ENCODE results near the gene CYFIP1. TPM values are rescaled to one million over a fixed set of nuclear protein-coding genes. Genes with fewer than 3 reads are reported as not detected.

Gene CYFIP1
- total and polyA plus RNA-seq, 2 donors (not counting 1 experiment from before 2014, with no cell fraction given): 59.4 to 102 TPM

- no peak for DNase-seq (ENCODE audit: low read depth in 2 of 2)
- H4K20me1 ChIP-seq (ENCODE audit: control insufficient read depth, extremely low read depth, insufficient read depth, low read length): no peaks in the 10 kb centered on the region
- H3K9ac ChIP-seq (ENCODE audit: insufficient read depth, low read length): no peak overlapping the region
- H3K9me3 ChIP-seq (ENCODE audit: control insufficient read depth, insufficient read depth, low read depth, low read length): no peaks in the 10 kb centered on the region
- peaks cover 26% of the 10 kb centered on the region for H3K4me1 ChIP-seq (ENCODE audit: control insufficient read depth, extremely low read depth, insufficient read depth, low read length)
- no peak overlapping the region for H3K27ac ChIP-seq (ENCODE audit: insufficient read depth, low read length)
- H3K79me2 ChIP-seq (ENCODE audit: control insufficient read depth, insufficient read depth, low read length): peaks cover 74% of the 10 kb centered on the region
- H3K36me3 ChIP-seq (ENCODE audit: control insufficient read depth, insufficient read depth, low read length): no peaks in the 10 kb centered on the region
- no peak overlapping the region for H2AFZ ChIP-seq (ENCODE audit: low read length)
- no peak overlapping the region for H3K4me3 ChIP-seq (replicated peaks in 1 of 4; ENCODE audit: control extremely low read depth in 1 of 4, insufficient read depth in 1 of 4, low read depth in 3 of 4, low read length in 4 of 4)
- no peak overlapping the region for H3K4me2 ChIP-seq (ENCODE audit: extremely low read depth, insufficient read depth, low read length)
- TF ChIP-seq EZH2 (IDR thresholded peaks at IDR 0.05; ENCODE audit: low read length, missing control alignments): no peak
- TF ChIP-seq CTCF (conservative IDR thresholded peaks at IDR 0.05 in 1 of 2, IDR thresholded peaks at IDR 0.05 in 1 of 2; ENCODE audit: low read depth in 1 of 2, low read length in 2 of 2): no peak
- no peaks in the 10 kb centered on the region for H3K27me3 ChIP-seq (ENCODE audit: control insufficient read depth, insufficient read depth, low read length)
Measured at GRCh38 chr15:22954326-22954725, 25.8 kb downstream of the CYFIP1 start.

- Histone ChIP-seq H4K20me1 (ENCODE audit: control insufficient read depth, extremely low read depth, insufficient read depth, low read length) (no peaks in the 10 kb centered on the region), H3K27me3 (ENCODE audit: control insufficient read depth, insufficient read depth, low read length) (no peaks in the 10 kb centered on the region), H2AFZ (ENCODE audit: low read length) (no peak overlapping the region), H3K9me3 (ENCODE audit: control insufficient read depth, insufficient read depth, low read depth, low read length) (no peaks in the 10 kb centered on the region), H3K9ac (ENCODE audit: insufficient read depth, low read length) (no peak overlapping the region), H3K36me3 (ENCODE audit: control insufficient read depth, insufficient read depth, low read length) (no peaks in the 10 kb centered on the region), H3K4me1 (ENCODE audit: control insufficient read depth, extremely low read depth, insufficient read depth, low read length) (peaks cover 28% of the 10 kb centered on the region), H3K4me2 (ENCODE audit: extremely low read depth, insufficient read depth, low read length) (peak overlapping the region; percentile 73), H3K79me2 (ENCODE audit: control insufficient read depth, insufficient read depth, low read length) (peaks cover 72% of the 10 kb centered on the region), H3K27ac (ENCODE audit: insufficient read depth, low read length) (peak overlapping the region; percentile 35), H3K4me3 (replicated peaks in 1 of 4; ENCODE audit: control extremely low read depth in 1 of 4, insufficient read depth in 1 of 4, low read depth in 3 of 4, low read length in 4 of 4) (peak overlapping the region in 1 of 4 experiments; percentile 6)
- TF ChIP-seq EZH2 (IDR thresholded peaks at IDR 0.05; ENCODE audit: low read length, missing control alignments) (no peak), CTCF (conservative IDR thresholded peaks at IDR 0.05 in 1 of 2, IDR thresholded peaks at IDR 0.05 in 1 of 2; ENCODE audit: low read depth in 1 of 2, low read length in 2 of 2) (no peak)
- peak in 1 of 2 donors; percentile 69 for DNase-seq (ENCODE audit: low read depth in 2 of 2)
Measured at GRCh38 chr15:22952796-22953579, 27.2 kb downstream of the CYFIP1 start.

GRCh38 chr15:22951381-22952280 lies 28.5 kb downstream of the CYFIP1 start:
- Histone ChIP-seq H4K20me1 (ENCODE audit: control insufficient read depth, extremely low read depth, insufficient read depth, low read length) (no peaks in the 10 kb centered on the region), H3K4me2 (ENCODE audit: extremely low read depth, insufficient read depth, low read length) (no peak overlapping the region), H3K79me2 (ENCODE audit: control insufficient read depth, insufficient read depth, low read length) (peaks cover 76% of the 10 kb centered on the region), H3K9ac (ENCODE audit: insufficient read depth, low read length) (no peak overlapping the region), H2AFZ (ENCODE audit: low read length) (no peak overlapping the region), H3K36me3 (ENCODE audit: control insufficient read depth, insufficient read depth, low read length) (no peaks in the 10 kb centered on the region), H3K27me3 (ENCODE audit: control insufficient read depth, insufficient read depth, low read length) (no peaks in the 10 kb centered on the region), H3K4me3 (replicated peaks in 1 of 4; ENCODE audit: control extremely low read depth in 1 of 4, insufficient read depth in 1 of 4, low read depth in 3 of 4, low read length in 4 of 4) (no peak overlapping the region), H3K4me1 (ENCODE audit: control insufficient read depth, extremely low read depth, insufficient read depth, low read length) (peaks cover 28% of the 10 kb centered on the region), H3K9me3 (ENCODE audit: control insufficient read depth, insufficient read depth, low read depth, low read length) (no peaks in the 10 kb centered on the region), H3K27ac (ENCODE audit: insufficient read depth, low read length) (peak overlapping the region; percentile 58)
- peak in 1 of 2 donors; percentile 11 for DNase-seq (ENCODE audit: low read depth in 2 of 2)
- no peak for TF ChIP-seq CTCF (conservative IDR thresholded peaks at IDR 0.05 in 1 of 2, IDR thresholded peaks at IDR 0.05 in 1 of 2; ENCODE audit: low read depth in 1 of 2, low read length in 2 of 2)
